Activated T-cell treated with anti-CD3 and anti-CD28 coated beads, Interleukin-2, amount 50 U/mL, for 24 hours (primary cell): Measurements from ENCODE around the gene SMARCA4.
"Not testable (repeated sequence)": the region's sequence is repeated elsewhere in the genome, so short reads cannot be mapped to it uniquely, and the experiment has no call there.

Experiments
- DNase-seq: peaks from one replicate; pipeline ENCODE4 v3.0.0-alpha.2; 2020
- H3K27ac Mint-ChIP-seq: 2 replicates; pipeline ENCODE4 v1.8.0; 2020; ENCODE audit warnings: mild to moderate bottlenecking, mixed read lengths
- H3K27me3 Mint-ChIP-seq: 2 replicates; pipeline ENCODE4 v1.8.0; 2020; ENCODE audit warnings: mixed read lengths
- H3K36me3 Mint-ChIP-seq: 2 replicates; pipeline ENCODE4 v1.8.0; 2020; ENCODE audit warnings: low read depth, mixed read lengths
- H3K4me1 Mint-ChIP-seq: 2 replicates; pipeline ENCODE4 v1.8.0; 2020; ENCODE audit warnings: low read depth, mixed read lengths
- H3K4me3 Mint-ChIP-seq: 2 replicates; pipeline ENCODE4 v1.8.0; 2020; ENCODE audit warnings: mild to moderate bottlenecking, moderate library complexity, mixed read lengths
- H3K9me3 Mint-ChIP-seq: 2 replicates; pipeline ENCODE4 v1.8.0; 2020; ENCODE audit warnings: mixed read lengths

The SMARCA4 gene

GRCh38 chr19:11102944-11103343, 142.1 kb downstream of the SMARCA4 start:
- peaks cover 14% of the 10 kb centered on the region for H3K4me1 Mint-ChIP-seq
- no peak for DNase-seq
- peaks cover 91% of the 10 kb centered on the region for H3K36me3 Mint-ChIP-seq
- H3K4me3 Mint-ChIP-seq: no peak overlapping the region
- no peak overlapping the region for H3K27ac Mint-ChIP-seq
- no peaks in the 10 kb centered on the region for H3K9me3 Mint-ChIP-seq
- H3K27me3 Mint-ChIP-seq: no peaks in the 10 kb centered on the region

- H3K27ac Mint-ChIP-seq, H3K4me3 Mint-ChIP-seq, H3K9me3 Mint-ChIP-seq, DNase-seq, H3K27me3 Mint-ChIP-seq: not testable (repeated sequence)
- Mint-ChIP-seq H3K4me1 (peaks cover 13% of the 10 kb centered on the region), H3K36me3 (peaks cover 93% of the 10 kb centered on the region)
Measured at GRCh38 chr19:11103667-11104066, 142.8 kb downstream of the SMARCA4 start.

GRCh38 chr19:11105014-11105636, 144.3 kb downstream of the SMARCA4 start:
- Mint-ChIP-seq H3K27ac (no peak overlapping the region), H3K4me1 (peaks cover 3% of the 10 kb centered on the region), H3K4me3 (no peak overlapping the region), H3K27me3 (no peaks in the 10 kb centered on the region), H3K36me3 (peaks cover 92% of the 10 kb centered on the region), H3K9me3 (no peaks in the 10 kb centered on the region)
- DNase-seq: no peak

- Mint-ChIP-seq H3K9me3 (no peaks in the 10 kb centered on the region), H3K4me1 (no peaks in the 10 kb centered on the region), H3K36me3 (peaks cover 95% of the 10 kb centered on the region), H3K27ac (no peak overlapping the region), H3K27me3 (no peaks in the 10 kb centered on the region), H3K4me3 (no peak overlapping the region)
- no peak for DNase-seq
Measured at GRCh38 chr19:11106477-11106876, 145.6 kb downstream of the SMARCA4 start.

GRCh38 chr19:11108746-11109145, 147.9 kb downstream of the SMARCA4 start:
- Mint-ChIP-seq H3K27ac (no peak overlapping the region), H3K4me3 (no peak overlapping the region), H3K36me3 (peaks cover 93% of the 10 kb centered on the region), H3K4me1 (no peaks in the 10 kb centered on the region), H3K27me3 (no peaks in the 10 kb centered on the region), H3K9me3 (no peaks in the 10 kb centered on the region)
- DNase-seq: no peak

GRCh38 chr19:11111117-11111770, 150.4 kb downstream of the SMARCA4 start:
- Mint-ChIP-seq H3K9me3 (no peaks in the 10 kb centered on the region), H3K36me3 (peaks cover 92% of the 10 kb centered on the region), H3K27ac (peak overlapping the region; percentile 40), H3K4me3 (no peak overlapping the region), H3K4me1 (no peaks in the 10 kb centered on the region), H3K27me3 (no peaks in the 10 kb centered on the region)
- no peak for DNase-seq

- H3K27me3 Mint-ChIP-seq: no peaks in the 10 kb centered on the region
- H3K4me1 Mint-ChIP-seq: no peaks in the 10 kb centered on the region
- no peak overlapping the region for H3K4me3 Mint-ChIP-seq
- H3K36me3 Mint-ChIP-seq: peaks cover 92% of the 10 kb centered on the region
- H3K27ac Mint-ChIP-seq: peak overlapping the region; percentile 40
- no peaks in the 10 kb centered on the region for H3K9me3 Mint-ChIP-seq
- no peak for DNase-seq
Measured at GRCh38 chr19:11111771-11112144, 150.9 kb downstream of the SMARCA4 start.
